HG03103 (cell line): ENCODE results near the gene FGFRL1.
"Not testable (repeated sequence)": the region's sequence is repeated elsewhere in the genome, so short reads cannot be mapped to it uniquely, and the experiment has no call there.

ENCODE experiments used
- ATAC-seq: cut with Tn5 transposase; IDR thresholded peaks from one replicate; pipeline ENCODE4 v1.9.1; 2021; ENCODE audit warnings: low read depth; ENCODE audit not compliant: unreplicated experiment

Gene FGFRL1

GRCh38 chr4:1048773-1049590, 37.6 kb downstream of the FGFRL1 start:
- no peak for ATAC-seq

GRCh38 chr4:1049591-1049905, 38.1 kb downstream of the FGFRL1 start:
- no peak for ATAC-seq

GRCh38 chr4:1050486-1051213, 39.2 kb downstream of the FGFRL1 start:
- ATAC-seq = no peak

DNA sequence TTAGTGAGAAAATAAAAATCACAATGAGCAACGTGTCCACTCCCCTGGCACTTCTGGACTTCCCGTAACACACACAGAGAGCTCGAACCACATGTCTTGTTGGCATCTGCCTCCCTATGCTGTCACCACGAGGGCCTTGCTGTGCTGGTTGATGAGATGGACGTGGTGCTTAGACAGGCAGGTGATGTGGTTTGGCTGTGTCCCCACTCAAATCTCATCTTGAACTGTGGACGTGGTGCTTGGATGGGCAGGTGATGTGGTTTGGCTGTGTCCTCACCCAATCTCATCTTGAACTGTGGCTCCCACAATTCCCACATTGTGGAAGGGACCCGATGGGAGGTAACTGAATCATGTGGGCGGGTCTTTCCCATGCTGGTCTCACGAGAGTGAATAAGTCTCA, 40.0 kb downstream of the FGFRL1 start:
- ATAC-seq = no peak

- no peak for ATAC-seq
These were observed 40.8 kb downstream of the FGFRL1 start for GRCh38 chr4:1052231-1052671.

- no peak for ATAC-seq
These were observed 41.7 kb downstream of the FGFRL1 start for GRCh38 chr4:1053080-1053661.

- not testable (repeated sequence) for ATAC-seq
These were observed 42.5 kb downstream of the FGFRL1 start for GRCh38 chr4:1053891-1054290.

DNA sequence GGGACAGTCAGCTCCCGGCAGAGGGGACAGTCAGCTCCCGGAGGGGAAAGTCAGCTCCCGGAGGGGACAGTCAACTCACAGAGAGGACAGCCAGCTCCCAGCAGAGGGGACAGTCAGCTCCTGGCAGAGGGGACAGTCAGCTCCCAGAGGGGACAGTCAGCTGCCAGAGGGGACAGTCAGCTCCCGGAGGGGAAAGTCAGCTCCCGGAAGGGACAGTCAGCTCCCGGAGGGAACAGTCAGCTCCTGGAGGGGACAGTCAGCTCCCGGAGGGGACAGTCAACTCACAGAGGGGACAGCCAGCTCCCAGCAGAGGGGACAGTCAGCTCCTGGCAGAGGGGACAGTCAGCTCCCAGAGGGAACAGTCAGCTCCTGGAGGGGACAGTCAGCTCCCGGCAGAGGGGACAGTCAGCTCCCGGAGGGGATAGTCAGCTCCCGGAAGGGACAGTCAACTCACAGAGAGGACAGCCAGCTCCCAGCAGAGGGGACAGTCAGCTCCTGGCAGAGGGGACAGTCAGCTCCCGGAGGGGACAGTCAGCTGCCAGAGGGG, 43.3 kb downstream of the FGFRL1 start:
- ATAC-seq = not testable (repeated sequence)

DNA sequence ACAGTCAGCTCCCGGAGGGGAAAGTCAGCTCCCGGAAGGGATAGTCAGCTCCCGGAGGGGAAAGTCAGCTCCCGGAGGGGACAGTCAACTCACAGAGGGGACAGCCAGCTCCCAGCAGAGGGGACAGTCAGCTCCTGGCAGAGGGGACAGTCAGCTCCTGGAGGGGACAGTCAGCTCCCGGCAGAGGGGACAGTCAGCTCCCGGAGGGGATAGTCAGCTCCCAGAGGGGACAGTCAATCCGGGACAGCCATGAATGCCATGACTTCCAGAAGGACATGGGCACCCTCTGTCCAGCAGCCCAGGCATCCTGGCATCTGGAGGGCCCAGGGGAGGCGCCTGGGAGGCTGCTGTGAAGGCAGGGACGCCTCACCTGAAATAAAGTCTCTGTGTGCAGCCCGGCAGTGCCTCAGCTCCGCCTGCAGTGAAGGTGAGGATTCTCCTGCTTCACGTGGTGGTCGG, 43.8 kb downstream of the FGFRL1 start:
- not testable (repeated sequence) for ATAC-seq

DNA sequence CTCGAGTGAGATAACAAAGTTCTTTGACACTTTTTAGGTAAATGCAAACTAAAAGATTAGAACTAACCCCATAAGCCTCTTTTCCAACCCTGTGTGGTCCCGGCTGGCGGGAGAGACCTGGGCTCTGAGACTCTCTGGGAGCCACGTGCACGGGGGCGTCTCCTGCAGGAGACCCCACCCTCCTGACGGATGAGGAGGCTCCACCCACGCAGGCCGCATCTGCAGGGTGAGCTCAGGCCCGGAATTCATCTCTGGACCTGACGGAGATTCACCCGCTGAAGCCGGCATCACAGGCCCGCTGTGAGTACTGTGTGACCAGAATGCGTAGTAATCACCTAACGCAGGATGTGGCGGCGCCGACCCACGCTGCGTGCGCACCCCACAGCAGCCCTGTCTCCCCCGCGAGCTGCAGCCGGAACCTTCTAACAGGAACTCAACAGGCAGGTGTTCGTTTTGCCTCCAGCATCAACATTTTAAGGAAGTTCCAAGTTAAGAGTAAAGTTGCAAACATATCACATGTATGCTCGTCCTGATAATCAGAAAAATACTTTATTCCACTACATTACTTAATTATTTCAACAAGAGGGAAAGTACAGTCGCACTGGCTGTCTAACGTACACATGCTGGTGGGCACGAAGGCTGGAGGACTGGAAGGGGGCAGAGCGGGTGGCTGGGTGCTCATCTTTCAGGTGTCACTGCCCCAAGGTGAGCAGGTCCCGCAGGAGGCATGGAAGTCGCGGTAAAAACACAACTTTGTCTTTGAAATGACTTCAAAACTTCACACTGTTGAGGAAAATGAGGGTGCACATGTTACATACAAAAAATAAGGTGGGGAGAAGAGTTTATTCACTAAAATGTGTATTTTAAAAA, 44.5 kb downstream of the FGFRL1 start:
- no peak for ATAC-seq

DNA sequence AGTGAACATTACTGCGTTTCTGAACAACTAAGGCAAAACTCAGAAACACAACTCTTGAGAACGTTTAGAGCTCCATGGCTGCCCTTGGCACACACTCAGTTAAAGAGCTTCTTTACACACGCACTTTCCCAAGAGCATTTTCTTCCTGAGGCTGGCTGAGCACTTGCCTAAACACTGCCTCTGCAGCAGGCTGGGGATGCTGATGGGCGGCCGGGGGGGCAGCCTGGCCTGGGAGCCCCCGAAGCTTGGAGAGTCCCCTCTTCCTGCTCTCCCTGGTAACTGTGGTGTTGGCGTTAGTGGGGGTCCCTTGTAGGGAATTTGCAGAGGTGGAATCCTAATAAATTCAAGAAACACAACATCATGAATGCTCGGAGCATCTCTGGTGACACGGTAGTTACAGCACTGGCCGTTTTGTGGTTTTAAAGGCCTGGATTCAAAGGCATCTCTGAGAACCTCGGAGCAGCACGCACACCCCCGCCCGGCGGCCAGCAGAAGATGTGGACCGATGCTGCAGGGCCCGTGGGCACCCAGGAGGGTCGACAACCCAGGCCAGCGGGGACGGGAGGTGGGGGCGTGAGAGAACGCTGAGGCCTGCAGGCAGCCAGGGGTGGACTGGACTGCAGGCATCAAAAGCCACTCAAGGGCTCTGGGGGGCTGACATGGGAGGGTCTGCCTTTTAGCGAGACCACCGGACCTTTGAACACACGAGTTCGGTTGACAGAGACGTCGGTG, 45.4 kb downstream of the FGFRL1 start:
- ATAC-seq = no peak

- no peak for ATAC-seq
These were observed 45.9 kb downstream of the FGFRL1 start for GRCh38 chr4:1057403-1057745.

- no peak for ATAC-seq
These were observed 47.0 kb downstream of the FGFRL1 start for GRCh38 chr4:1058198-1058996.

- no peak for ATAC-seq
These were observed 47.7 kb downstream of the FGFRL1 start for GRCh38 chr4:1058997-1059665.

DNA sequence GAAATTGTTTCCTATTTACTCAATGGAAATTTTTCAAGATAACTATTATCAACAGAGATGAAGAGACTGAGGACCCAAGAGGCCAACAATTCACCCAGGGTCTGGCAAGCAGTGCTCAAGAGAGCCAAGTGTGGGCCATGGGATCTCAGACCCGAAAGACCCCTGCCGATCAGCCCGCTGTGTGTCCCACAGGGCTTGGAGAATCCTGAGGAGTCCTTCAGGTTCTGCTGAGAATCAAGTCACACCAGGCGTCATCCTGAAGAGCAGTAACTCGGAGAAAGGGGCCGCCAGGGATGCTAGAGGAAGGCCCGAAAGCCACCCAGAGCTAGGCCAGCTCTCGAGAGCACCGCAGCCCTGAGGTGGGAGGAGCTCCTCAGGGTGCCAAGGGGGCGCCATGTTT, 48.7 kb downstream of the FGFRL1 start:
- no peak for ATAC-seq

DNA sequence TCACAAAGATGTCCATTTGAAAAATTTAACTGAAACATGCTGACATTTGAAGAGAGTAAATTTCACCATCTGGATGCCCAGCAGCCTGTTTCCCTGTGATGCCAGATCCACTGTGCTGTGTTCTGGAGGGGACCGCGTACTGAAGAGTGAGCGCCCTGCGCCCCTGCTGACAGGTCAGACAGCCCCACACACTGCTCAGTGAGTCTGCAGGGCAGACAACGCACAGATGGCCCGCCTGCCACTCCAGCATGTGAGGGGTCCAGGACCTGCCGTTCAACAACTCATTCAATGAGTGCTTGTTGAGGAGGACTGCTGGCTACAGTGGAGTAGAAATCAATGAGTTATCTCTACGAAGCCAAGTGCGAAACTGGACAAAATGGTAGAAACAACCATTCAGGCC, 49.2 kb downstream of the FGFRL1 start:
- ATAC-seq = no peak

DNA sequence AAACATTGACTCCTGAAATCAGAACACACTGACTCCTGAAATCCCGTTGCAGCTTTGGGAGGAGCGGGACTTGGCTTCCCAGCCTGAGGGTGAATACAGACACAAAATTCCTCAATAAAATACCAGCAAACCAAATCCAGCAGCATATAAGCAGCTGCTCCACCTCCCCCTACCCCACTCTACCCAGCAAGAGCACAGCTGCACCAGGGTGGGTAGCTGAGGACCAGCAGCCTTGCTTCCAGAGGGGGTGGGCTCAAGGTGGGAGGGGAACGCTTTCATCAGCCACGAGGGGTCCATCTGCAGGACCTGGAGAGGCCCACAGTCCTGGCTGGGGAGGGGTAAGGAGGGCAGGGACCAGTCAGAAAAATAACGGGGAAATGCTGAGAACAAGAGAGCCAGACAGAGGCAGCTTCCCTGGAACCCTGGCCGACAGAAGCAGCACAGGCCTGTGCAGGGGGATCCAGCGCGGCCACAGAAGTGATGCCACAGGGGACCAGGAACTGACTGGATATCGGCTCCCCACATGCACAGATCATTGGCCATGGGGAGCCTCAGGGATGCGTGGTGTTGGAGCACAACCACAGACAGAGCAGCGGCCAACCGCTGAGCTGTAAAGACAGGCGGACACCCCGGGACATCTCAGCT, 49.8 kb downstream of the FGFRL1 start:
- ATAC-seq = no peak

- ATAC-seq = no peak
These were observed 50.3 kb downstream of the FGFRL1 start for GRCh38 chr4:1061760-1062159.
